Measurements from ENCODE around the gene TTLL5.
"Not testable (repeated sequence)": the region's sequence is repeated elsewhere in the genome, so short reads cannot be mapped to it uniquely, and the experiment has no call there.

Gene TTLL5

GRCh38 chr14:75835156-75835725 lies 174.2 kb downstream of the TTLL5 start:
- DNase-seq (ENCODE audit: low read depth): no peak

GRCh38 chr14:75835737-75836136 lies 174.7 kb downstream of the TTLL5 start:
- DNase-seq (ENCODE audit: low read depth): no peak

- no peak for DNase-seq (ENCODE audit: low read depth)
These were observed 176.2 kb downstream of the TTLL5 start for GRCh38 chr14:75837151-75837787.

DNA sequence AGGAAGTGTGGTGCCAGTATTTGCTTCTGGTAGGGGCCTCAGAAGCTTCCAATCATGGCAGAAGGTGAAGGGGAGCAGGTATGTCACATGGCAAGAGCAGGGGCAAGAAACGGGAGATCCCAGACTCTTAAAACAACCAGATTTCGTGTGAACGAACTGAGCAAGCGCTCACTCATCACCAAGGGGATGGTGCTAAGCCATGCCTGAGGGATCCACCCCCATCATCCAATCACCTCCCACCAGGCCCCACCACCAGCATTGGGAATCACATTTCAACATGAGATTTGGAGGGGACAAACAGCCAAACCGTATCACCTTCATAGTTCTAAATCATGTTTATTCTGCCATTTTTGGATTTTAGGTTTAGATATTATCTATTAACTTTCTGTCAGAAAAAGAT lies 179.9 kb downstream of the TTLL5 start:
- no peak for DNase-seq (ENCODE audit: low read depth)

- no peak for DNase-seq (ENCODE audit: low read depth)
These were observed 181.5 kb downstream of the TTLL5 start for GRCh38 chr14:75842551-75842950.

- no peak for DNase-seq (ENCODE audit: low read depth)
These were observed 183.4 kb downstream of the TTLL5 start for GRCh38 chr14:75844486-75844885.

DNA sequence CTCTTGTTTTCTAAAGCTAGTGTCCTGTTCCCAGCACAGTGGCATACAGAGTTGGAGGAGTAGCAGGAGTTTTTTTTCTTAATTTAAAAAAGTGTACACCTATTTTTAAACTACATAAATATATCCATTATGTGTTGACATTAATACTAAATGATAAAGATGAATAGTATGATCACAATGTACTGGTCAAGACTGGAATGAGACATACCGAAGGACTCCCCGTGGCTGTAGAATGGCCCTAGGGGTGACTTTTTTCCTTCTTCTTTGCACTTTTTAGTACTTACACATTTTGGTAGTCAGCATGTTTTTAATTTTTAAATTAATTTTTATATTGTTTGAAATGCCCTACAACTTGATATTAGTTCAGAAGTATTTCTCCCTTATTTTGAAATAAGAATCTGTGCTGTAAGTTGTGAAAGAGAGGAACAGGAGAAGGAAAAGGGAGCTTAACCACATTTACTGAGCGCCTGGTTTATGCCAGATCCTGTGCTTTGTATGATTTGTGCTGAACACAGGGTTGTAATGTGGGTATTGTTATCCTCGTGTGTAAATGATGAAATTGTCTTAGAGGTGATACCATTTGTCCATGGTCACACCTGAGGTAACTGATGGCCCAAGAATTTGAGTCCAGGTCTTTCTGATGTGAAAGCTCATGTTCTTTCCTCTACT lies 184.2 kb downstream of the TTLL5 start:
- no peak for DNase-seq (ENCODE audit: low read depth)

DNA sequence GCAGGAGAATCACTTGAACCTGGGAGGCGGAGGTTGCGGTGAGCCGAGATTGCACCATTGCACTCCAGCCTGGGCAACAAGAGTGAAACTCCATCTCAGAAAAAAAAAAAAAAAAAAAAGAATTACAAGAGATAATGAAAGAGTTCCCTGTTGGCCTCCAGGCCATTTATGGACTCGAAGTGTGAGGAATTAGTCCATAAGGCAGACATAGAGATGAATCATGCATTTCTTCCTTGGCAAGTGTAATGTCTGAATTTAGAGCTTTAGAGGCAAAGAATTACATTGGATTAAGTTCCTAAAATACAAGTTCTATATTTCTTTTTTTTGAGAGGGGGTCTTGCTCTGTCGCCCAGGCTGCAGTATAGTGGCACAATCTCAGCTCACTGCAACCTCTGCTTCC lies 185.6 kb downstream of the TTLL5 start:
- not testable (repeated sequence) for DNase-seq (ENCODE audit: low read depth)

DNA sequence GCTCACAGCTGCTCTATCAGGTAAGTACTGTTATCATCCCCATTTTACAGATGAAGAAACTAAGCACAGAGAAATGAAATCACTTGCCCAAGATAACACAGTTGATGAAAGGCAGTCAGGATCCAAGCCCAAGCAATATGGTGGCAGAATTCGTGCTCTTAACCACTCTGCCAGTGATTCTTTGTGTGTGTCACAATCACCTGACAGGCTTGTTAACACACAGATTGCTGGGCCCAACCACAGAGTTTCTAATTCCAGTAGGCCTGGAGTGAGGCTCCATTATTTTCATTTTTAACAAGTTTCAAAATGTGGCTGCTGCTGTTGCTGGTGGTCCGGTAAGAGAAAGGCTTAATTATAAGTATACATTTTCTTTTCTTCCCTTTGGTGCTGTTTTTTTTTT lies 186.5 kb downstream of the TTLL5 start:
- DNase-seq (ENCODE audit: low read depth): no peak

GRCh38 chr14:75848167-75848913 lies 187.3 kb downstream of the TTLL5 start:
- no peak for DNase-seq (ENCODE audit: low read depth)

GRCh38 chr14:75849300-75849895 lies 188.4 kb downstream of the TTLL5 start:
- DNase-seq (ENCODE audit: low read depth): no peak

- no peak for DNase-seq (ENCODE audit: low read depth)
These were observed 190.5 kb downstream of the TTLL5 start for GRCh38 chr14:75851574-75851866.

GRCh38 chr14:75854111-75854799 lies 193.2 kb downstream of the TTLL5 start:
- no peak for DNase-seq (ENCODE audit: low read depth)

GRCh38 chr14:75857199-75857598 lies 196.2 kb downstream of the TTLL5 start:
- DNase-seq (ENCODE audit: low read depth): no peak

- no peak for DNase-seq (ENCODE audit: low read depth)
These were observed 197.3 kb downstream of the TTLL5 start for GRCh38 chr14:75858362-75858761.

GRCh38 chr14:75859746-75860145 lies 198.7 kb downstream of the TTLL5 start:
- no peak for DNase-seq (ENCODE audit: low read depth)

DNA sequence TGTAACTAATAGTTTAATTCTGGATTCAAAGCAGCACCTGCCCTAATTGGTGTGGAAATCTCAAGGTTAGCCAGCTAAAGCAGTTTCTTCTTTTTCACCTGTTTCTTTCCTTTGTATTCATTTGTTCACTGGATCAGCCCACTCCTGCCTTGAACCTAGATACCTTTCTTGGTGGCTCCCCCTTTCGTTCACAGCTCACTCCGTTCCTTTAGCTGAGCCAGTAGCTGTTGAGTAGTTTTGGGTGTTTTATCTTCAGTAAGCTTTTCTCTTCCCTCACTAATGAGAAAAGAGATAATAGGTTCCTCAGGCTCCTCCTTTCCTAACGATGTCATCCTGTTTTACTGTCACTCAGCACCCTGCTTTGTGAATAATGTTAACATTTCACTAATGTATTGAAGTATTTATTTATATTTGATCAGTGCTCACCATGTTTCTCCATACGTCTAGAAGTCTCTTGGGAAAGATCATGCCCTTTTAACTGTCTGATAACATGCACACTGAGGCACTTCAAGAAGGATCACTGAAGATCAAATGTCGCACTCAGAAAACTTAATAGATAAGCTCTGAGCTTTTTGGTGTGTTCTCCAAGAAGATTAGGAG lies 199.6 kb downstream of the TTLL5 start:
- no peak for DNase-seq (ENCODE audit: low read depth)

- DNase-seq (ENCODE audit: low read depth): no peak
These were observed 200.1 kb downstream of the TTLL5 start for GRCh38 chr14:75861161-75861621.

DNA sequence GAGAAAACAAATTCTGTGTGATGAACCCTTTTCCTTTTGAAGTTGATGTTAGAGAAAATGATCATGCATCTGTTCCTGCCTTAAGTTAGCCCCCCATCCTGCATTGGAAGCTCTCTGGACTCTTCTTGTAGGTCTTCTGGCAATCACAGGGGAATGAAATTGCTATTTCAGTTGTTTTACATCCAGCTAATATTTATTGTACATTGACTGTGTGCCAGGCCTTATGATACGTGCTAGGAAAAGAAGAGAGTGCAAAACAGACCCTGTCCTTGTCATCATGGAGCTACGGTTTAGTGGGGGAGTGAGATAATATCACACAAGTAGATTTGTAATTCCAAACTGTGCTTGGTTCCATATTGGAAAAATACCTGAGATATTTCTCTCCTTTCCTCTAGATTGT lies 202.2 kb downstream of the TTLL5 start:
- no peak for DNase-seq (ENCODE audit: low read depth)

GRCh38 chr14:75864352-75864751 lies 203.3 kb downstream of the TTLL5 start:
- no peak for DNase-seq (ENCODE audit: low read depth)

DNA sequence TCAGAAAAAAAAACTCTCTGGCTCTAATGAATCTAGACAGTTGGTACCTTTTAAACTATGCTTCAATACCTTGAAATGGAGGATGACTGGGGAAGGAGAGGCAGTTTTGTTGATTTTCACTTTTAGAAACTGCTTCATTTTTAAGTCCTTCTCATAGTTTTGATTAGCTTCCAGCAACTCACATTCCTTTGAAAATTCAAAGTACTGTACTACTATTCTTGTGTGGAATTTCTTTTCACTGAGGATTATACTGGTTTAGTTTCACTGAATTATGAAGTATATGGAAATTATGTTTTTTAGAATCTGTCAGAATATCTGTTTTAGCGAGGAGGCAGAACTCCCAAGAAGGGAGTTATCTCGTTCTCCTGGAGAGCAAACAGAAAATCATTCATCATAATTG lies 204.5 kb downstream of the TTLL5 start:
- no peak for DNase-seq (ENCODE audit: low read depth)

DNA sequence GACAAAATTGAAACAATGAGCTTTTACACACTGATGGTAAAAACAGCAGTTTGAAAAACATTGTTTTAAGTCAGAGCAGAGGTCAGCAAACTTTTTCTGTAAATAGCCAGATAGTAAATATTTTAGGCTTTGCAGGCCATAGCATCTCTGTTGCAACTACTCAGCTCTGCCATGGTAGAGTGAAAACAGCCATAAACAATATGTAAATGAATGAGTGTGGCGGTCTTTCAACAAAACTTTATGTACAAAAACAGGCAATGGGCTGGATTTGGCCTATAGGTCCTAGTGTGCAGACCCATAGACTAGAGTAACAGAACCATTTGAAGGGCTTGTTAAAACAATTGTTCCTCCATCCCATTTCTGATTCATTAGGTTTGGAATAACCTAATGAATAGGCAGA lies 205.9 kb downstream of the TTLL5 start:
- no peak for DNase-seq (ENCODE audit: low read depth)
